Mucosa of descending colon (tissue), 3 donors: ENCODE measurements around the gene CWF19L1. TPM values are rescaled to one million over a fixed set of nuclear protein-coding genes. Genes with fewer than 3 reads are reported as not detected.

Experiments used
- ATAC-seq: fragments of 200-7000 bp; cut with Tn5 transposase; one replicate; pipeline ENCODE4 v1.9.1; 2020; ENCODE audit warnings: mild to moderate bottlenecking, moderate library complexity
- DNase-seq, 3 donors: peaks; one replicate each; pipeline ENCODE4 v3.0.0-alpha.2; 2020
- H3K36me3 ChIP-seq: fragments of 200-600 bp; one replicate; pipeline ENCODE4 v1.8.0; 2021; ENCODE audit warnings: low read depth, mild to moderate bottlenecking
- H3K4me1 ChIP-seq: fragments of 200-600 bp; one replicate; pipeline ENCODE4 v1.8.0; 2021; ENCODE audit warnings: low read depth, mild to moderate bottlenecking
- H3K4me3 ChIP-seq: fragments of 200-600 bp; one replicate; pipeline ENCODE4 v1.8.0; 2021; ENCODE audit warnings: mild to moderate bottlenecking
- H3K9me3 ChIP-seq: fragments of 200-600 bp; one replicate; pipeline ENCODE4 v1.8.0; 2021; ENCODE audit warnings: mild to moderate bottlenecking
- intact Hi-C, 2 donors: fragments of 100-400 bp; cut with DNase I in 1 of 2; cut with micrococcal nuclease in 1 of 2; formaldehyde crosslinking; loops; one replicate each; pipeline versions ENCODE4 v1.11.0 to v1.11.1; 2022; cut with DNase I, micrococcal nuclease
- total RNA-seq, 3 donors: library from RNA; stranded (reverse); fragmentation: NEBNext Ultra II Directional in 2 of 3; extraction: Animal tissue kit (Norgen Biotek cat#: 25700) in 2 of 3; gene quantifications; one replicate each; pipeline versions ENCODE4 v1.2.1 to v1.2.4, GENCODE V29; 2021 to 2023
- TF ChIP-seq, protein P1 (sequence below): fragments of 200-600 bp; IDR thresholded peaks from one replicate; pipeline ENCODE4 v1.8.0; 2022; ENCODE audit warnings: antibody characterized with exemption, mild to moderate bottlenecking
- donor health status: DM: no; HTN: no; CAD: no; lungs with moderate emphysema.
- donor health status: DM: no; HTN: no; CAD: no.
- donor health status: DM: no; HTN: yes; CAD: no.

The CWF19L1 gene
- total RNA-seq, 3 donors from 2014 or later = 15.5 to 17.0 (median 16.6) TPM

GRCh38 chr10:100239851-100240250, 27.6 kb downstream of the CWF19L1 start:
- DNase-seq (no peak), ATAC-seq (no peak)
- Histone ChIP-seq H3K4me1 (no peaks in the 10 kb centered on the region), H3K4me3 (no peak overlapping the region), H3K9me3 (no peaks in the 10 kb centered on the region), H3K36me3 (peaks cover 12% of the 10 kb centered on the region)
- intact Hi-C loops = no loop called here
- TF ChIP-seq, protein P1, sequence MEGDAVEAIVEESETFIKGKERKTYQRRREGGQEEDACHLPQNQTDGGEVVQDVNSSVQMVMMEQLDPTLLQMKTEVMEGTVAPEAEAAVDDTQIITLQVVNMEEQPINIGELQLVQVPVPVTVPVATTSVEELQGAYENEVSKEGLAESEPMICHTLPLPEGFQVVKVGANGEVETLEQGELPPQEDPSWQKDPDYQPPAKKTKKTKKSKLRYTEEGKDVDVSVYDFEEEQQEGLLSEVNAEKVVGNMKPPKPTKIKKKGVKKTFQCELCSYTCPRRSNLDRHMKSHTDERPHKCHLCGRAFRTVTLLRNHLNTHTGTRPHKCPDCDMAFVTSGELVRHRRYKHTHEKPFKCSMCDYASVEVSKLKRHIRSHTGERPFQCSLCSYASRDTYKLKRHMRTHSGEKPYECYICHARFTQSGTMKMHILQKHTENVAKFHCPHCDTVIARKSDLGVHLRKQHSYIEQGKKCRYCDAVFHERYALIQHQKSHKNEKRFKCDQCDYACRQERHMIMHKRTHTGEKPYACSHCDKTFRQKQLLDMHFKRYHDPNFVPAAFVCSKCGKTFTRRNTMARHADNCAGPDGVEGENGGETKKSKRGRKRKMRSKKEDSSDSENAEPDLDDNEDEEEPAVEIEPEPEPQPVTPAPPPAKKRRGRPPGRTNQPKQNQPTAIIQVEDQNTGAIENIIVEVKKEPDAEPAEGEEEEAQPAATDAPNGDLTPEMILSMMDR = no peak

GRCh38 chr10:100238429-100238828, 29.0 kb downstream of the CWF19L1 start:
- no peak overlapping the region for H3K4me3 ChIP-seq
- no peaks in the 10 kb centered on the region for H3K4me1 ChIP-seq
- H3K36me3 ChIP-seq = peaks cover 11% of the 10 kb centered on the region
- DNase-seq (no peak), ATAC-seq (no peak)
- intact Hi-C loops = no loop called here
- TF ChIP-seq, protein P1 = no peak
- H3K9me3 ChIP-seq = no peaks in the 10 kb centered on the region

- Histone ChIP-seq H3K36me3 (peaks cover 8% of the 10 kb centered on the region), H3K4me3 (no peak overlapping the region), H3K4me1 (peaks cover 3% of the 10 kb centered on the region), H3K9me3 (no peaks in the 10 kb centered on the region)
- ATAC-seq (no peak), DNase-seq (no peak)
- intact Hi-C loops = no loop called here
- TF ChIP-seq, protein P1 = no peak
These were observed 35.3 kb downstream of the CWF19L1 start for GRCh38 chr10:100232101-100232500.

DNA sequence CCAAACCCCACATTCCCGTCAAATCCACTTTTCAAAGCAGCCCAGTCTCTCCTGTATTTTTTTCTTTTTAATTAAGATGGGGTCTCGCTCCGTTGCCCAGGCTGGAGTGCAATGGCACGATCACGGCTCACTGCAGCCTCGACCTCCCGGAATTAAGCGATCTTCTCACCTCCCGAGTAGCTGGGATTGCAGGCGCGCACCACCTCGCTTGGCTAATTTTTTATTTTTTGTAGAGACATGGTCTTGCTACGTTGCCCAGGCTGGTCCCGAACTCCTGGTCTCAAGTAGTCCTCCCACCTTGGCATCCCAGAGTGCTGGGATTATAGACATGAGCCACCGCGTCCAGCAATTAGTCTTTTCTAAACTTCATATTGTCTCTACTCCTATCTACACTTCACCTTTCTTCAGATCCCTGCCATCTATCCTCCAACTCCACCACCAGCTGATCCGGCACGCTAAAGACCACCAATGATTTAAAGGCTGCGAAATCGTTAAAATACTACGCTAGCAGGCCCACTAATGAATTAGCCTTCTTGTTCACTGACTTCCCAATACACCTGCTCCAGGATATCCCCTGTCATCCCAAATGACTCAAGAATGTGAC, 37.5 kb downstream of the CWF19L1 start:
- H3K9me3 ChIP-seq = no peaks in the 10 kb centered on the region
- peak overlapping the region; percentile 91 for H3K4me3 ChIP-seq
- DNase-seq (peak in 1 of 3 donors; percentile 5), ATAC-seq (no peak)
- TF ChIP-seq, protein P1 = no peak
- intact Hi-C loops = no loop called here
- H3K36me3 ChIP-seq = no peaks in the 10 kb centered on the region
- peaks cover 3% of the 10 kb centered on the region for H3K4me1 ChIP-seq

DNA sequence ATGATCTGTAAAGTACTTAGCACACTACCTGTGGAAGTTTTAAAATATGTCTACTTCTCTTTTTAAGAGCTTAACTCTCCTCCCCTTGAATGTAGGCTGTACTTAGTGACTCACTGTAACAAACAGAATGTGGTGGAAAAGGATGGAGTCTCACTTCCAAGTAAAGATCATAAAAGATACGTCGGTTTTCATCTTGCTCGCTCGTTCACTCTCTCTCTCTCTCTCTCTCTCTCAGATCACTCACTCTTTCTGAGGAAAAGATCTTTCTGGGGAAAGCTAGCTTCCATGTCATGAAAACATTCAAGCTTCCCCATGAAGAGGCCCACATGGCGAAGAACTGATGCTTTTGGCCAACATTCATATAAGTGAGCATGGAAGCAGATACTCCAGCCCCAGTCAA, 43.6 kb downstream of the CWF19L1 start:
- intact Hi-C loops = no loop called here
- H3K4me3 ChIP-seq = no peak overlapping the region
- TF ChIP-seq, protein P1 = no peak
- no peaks in the 10 kb centered on the region for H3K9me3 ChIP-seq
- H3K36me3 ChIP-seq = no peaks in the 10 kb centered on the region
- ATAC-seq (no peak), DNase-seq (no peak)
- H3K4me1 ChIP-seq = peaks cover 3% of the 10 kb centered on the region

DNA sequence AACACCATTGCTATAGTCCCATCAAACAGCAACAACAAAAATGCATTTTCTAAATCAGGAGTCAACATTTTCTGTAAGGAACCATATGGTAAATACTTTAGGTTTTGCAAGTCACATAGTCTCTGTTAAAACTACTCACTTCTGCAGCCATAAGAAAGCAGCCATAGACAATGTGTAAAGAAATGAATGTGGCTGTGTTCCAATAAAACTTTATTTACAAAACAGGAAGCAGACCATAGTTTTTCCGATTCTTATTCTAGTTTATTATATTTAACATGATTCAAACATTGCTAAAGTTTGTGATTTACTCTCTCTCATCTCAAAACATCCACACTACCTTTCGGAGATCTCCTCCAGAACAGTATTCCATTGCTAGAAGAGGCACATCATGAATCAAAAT, 44.9 kb downstream of the CWF19L1 start:
- no peaks in the 10 kb centered on the region for H3K4me1 ChIP-seq
- no peaks in the 10 kb centered on the region for H3K9me3 ChIP-seq
- DNase-seq = no peak
- H3K36me3 ChIP-seq = no peaks in the 10 kb centered on the region
- intact Hi-C loops = no loop called here
- TF ChIP-seq, protein P1 = no peak
- ATAC-seq = no peak
- H3K4me3 ChIP-seq = no peak overlapping the region
